Loucy (cell line): ENCODE results near the gene ZNF221.

Experiments used
- H2AFZ ChIP-seq: fragments of 200-600 bp; sonication (generic); 2 replicates; pipeline ENCODE4 v1.6.0; 2016; ENCODE audit warnings: antibody characterized with exemption, mild to moderate bottlenecking, low read length, moderate library complexity
- H3F3A ChIP-seq: fragments of 200-600 bp; 2 replicates; pipeline ENCODE4 v1.6.0; 2016; ENCODE audit warnings: antibody characterized with exemption, low read depth, mild to moderate bottlenecking
- H3K27me3 ChIP-seq: fragments of 200-600 bp; sonication (generic); 2 replicates; pipeline ENCODE4 v1.6.1; 2014; ENCODE audit warnings: low read length, mild to moderate bottlenecking; ENCODE audit not compliant: insufficient read depth, poor library complexity, severe bottlenecking
- H3K36me3 ChIP-seq: fragments of 200-600 bp; sonication (generic); 2 replicates; pipeline ENCODE4 v1.6.1; 2016; ENCODE audit warnings: low read length; ENCODE audit not compliant: insufficient read depth
- H3K4me1 ChIP-seq: fragments of 200-600 bp; sonication (generic); 2 replicates; pipeline ENCODE4 v1.5.1; 2014; ENCODE audit warnings: low read length, mild to moderate bottlenecking; ENCODE audit not compliant: insufficient read depth, poor library complexity, severe bottlenecking
- H3K4me2 ChIP-seq: fragments of 200-600 bp; sonication (generic); 2 replicates; pipeline ENCODE4 v1.6.0; 2014; ENCODE audit warnings: antibody characterized with exemption, low read length, low read depth, mild to moderate bottlenecking; ENCODE audit not compliant: poor library complexity, severe bottlenecking
- H3K4me3 ChIP-seq: fragments of 200-600 bp; sonication (generic); 2 replicates; pipeline ENCODE4 v1.5.1; 2014; ENCODE audit warnings: low read length, mild to moderate bottlenecking, mixed read lengths; ENCODE audit not compliant: poor library complexity, severe bottlenecking
- H3K79me2 ChIP-seq: fragments of 200-600 bp; sonication (generic); 2 replicates; pipeline ENCODE4 v1.6.1; 2014; ENCODE audit warnings: low read length; ENCODE audit not compliant: insufficient read depth
- H3K9ac ChIP-seq: fragments of 200-600 bp; sonication (generic); 2 replicates; pipeline ENCODE4 v1.6.0; 2014; ENCODE audit warnings: mild to moderate bottlenecking, low read depth, low read length, moderate library complexity; ENCODE audit not compliant: poor library complexity, severe bottlenecking
- H3K9me2 ChIP-seq: fragments of 200-600 bp; sonication (generic); replicated peaks from 2 replicates; pipeline ENCODE4 v1.6.1; 2016; ENCODE audit warnings: low read depth, low read length, mixed read lengths
- H3K9me3 ChIP-seq: fragments of 200-600 bp; sonication (generic); 2 replicates; pipeline ENCODE4 v1.6.1; 2014; ENCODE audit warnings: mild to moderate bottlenecking, antibody characterized with exemption, low read length, low read depth; ENCODE audit not compliant: insufficient read depth
- H4K20me1 ChIP-seq: fragments of 200-600 bp; sonication (generic); 2 replicates; pipeline ENCODE4 v1.6.0; 2014; ENCODE audit warnings: antibody characterized with exemption, low read length, mild to moderate bottlenecking; ENCODE audit not compliant: insufficient read depth, poor library complexity, severe bottlenecking
- EZH2phosphoT487 ChIP-seq: fragments of 200-600 bp; IDR thresholded peaks from 2 replicates; pipeline ENCODE4 v1.6.1; 2018; ENCODE audit warnings: antibody characterized with exemption, mild to moderate bottlenecking, moderate library complexity, borderline replicate concordance
- TF ChIP-seq, protein P1 (sequence below): fragments of 200-600 bp; sonication (generic); conservative IDR thresholded peaks from 2 replicates; pipeline ENCODE4 v1.5.1; 2014; ENCODE audit warnings: mild to moderate bottlenecking, antibody characterized with exemption, low read length

The ZNF221 gene

DNA sequence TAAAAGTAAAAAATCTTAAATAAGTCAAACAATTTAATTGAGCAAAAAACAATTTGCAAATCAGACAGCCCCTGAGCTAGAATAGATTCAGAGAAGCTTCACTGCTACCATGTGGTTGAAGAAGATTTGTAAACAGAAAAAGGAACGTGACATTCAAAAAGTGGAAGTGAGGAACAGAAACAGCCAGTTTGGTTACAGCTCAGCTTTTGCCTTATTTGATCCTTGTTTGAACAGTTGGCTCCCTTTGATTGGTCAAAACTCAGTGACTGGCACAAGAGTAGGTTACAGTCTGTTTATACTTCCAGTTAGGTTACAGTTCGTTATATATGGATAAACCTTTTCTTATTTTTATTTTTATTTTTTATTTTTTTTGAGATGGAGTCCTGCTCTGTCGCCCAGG is 5.8 kb downstream of the ZNF221 start:
- Histone ChIP-seq H3K79me2 (no peaks in the 10 kb centered on the region), H3F3A (no peaks in the 10 kb centered on the region), H3K27me3 (no peaks in the 10 kb centered on the region), H4K20me1 (no peaks in the 10 kb centered on the region), H2AFZ (no peak overlapping the region), H3K4me1 (no peaks in the 10 kb centered on the region), H3K9me3 (no peaks in the 10 kb centered on the region; the same call in 1 of the 2 replicates), H3K9me2 (no peaks in the 10 kb centered on the region), H3K4me3 (no peak overlapping the region), H3K4me2 (no peak overlapping the region), H3K9ac (no peak overlapping the region), H3K36me3 (no peaks in the 10 kb centered on the region)
- TF ChIP-seq, protein P1, sequence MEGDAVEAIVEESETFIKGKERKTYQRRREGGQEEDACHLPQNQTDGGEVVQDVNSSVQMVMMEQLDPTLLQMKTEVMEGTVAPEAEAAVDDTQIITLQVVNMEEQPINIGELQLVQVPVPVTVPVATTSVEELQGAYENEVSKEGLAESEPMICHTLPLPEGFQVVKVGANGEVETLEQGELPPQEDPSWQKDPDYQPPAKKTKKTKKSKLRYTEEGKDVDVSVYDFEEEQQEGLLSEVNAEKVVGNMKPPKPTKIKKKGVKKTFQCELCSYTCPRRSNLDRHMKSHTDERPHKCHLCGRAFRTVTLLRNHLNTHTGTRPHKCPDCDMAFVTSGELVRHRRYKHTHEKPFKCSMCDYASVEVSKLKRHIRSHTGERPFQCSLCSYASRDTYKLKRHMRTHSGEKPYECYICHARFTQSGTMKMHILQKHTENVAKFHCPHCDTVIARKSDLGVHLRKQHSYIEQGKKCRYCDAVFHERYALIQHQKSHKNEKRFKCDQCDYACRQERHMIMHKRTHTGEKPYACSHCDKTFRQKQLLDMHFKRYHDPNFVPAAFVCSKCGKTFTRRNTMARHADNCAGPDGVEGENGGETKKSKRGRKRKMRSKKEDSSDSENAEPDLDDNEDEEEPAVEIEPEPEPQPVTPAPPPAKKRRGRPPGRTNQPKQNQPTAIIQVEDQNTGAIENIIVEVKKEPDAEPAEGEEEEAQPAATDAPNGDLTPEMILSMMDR = no peak
- TF ChIP-seq EZH2phosphoT487 = no peak

DNA sequence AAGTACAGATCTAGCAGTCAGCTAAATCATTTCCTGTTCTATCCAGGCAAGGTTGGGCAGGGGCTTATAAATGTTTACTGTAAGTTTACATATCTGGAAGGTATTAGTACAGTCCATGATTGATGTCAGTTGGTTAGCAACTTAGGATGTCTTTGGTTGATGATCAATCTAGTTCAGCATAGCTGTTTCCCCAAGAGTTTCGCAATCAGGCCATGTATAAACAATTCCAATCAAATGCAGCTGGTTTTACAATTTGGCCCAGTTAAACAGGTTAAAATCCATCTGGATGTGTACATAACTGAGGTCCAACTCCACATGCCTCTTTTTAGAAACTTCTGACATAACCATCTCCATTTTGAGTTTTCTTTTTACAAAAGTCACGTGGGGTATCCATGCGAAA is 6.9 kb downstream of the ZNF221 start:
- Histone ChIP-seq H4K20me1 (no peaks in the 10 kb centered on the region), H3F3A (no peaks in the 10 kb centered on the region), H3K79me2 (no peaks in the 10 kb centered on the region), H3K36me3 (no peaks in the 10 kb centered on the region), H3K9me3 (no peaks in the 10 kb centered on the region; the same call in 1 of the 2 replicates), H3K4me1 (no peaks in the 10 kb centered on the region), H3K9me2 (no peaks in the 10 kb centered on the region), H3K4me2 (no peak overlapping the region), H3K27me3 (no peaks in the 10 kb centered on the region), H3K9ac (no peak overlapping the region), H3K4me3 (no peak overlapping the region), H2AFZ (no peak overlapping the region)
- TF ChIP-seq, protein P1 = no peak

DNA sequence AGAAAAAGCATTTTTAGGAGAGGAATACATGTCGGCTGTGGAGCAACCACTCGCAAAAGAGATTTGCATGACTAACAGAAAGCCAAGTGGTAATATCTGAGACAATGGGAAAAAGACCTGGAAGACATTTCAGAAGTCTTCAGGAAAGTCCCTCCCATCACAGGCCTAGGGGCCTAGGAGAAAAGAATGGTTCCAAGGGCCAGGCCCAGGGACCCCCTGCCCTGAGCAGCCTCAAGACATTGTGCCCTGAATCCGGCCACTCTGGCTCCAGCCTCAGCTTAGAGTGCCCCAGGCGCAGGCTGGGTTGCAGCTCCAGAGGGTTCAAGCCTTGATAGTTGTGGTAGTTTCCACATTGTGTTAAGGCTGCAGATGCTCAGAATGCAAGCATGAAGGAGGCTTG is 9.4 kb downstream of the ZNF221 start:
- H3F3A ChIP-seq = no peaks in the 10 kb centered on the region

More for the DNA sequence above, 9.4 kb downstream of the ZNF221 start:
- H3K4me1 ChIP-seq = no peaks in the 10 kb centered on the region
- no peaks in the 10 kb centered on the region; the same call in 1 of the 2 replicates for H3K9me3 ChIP-seq
- H3K9ac ChIP-seq = no peak overlapping the region
- no peaks in the 10 kb centered on the region for H3K9me2 ChIP-seq
- TF ChIP-seq, protein P1 = no peak
- no peak for TF ChIP-seq EZH2phosphoT487
- H3K27me3 ChIP-seq = no peaks in the 10 kb centered on the region
- no peak overlapping the region for H2AFZ ChIP-seq
- H3K36me3 ChIP-seq = no peaks in the 10 kb centered on the region
- no peaks in the 10 kb centered on the region for H4K20me1 ChIP-seq
- H3K4me2 ChIP-seq = no peak overlapping the region
- no peaks in the 10 kb centered on the region for H3K79me2 ChIP-seq
- H3K4me3 ChIP-seq = no peak overlapping the region
